Caco-2 (cell line): ENCODE measurements around the gene KIDINS220. TPM values are rescaled to one million over a fixed set of nuclear protein-coding genes. Genes with fewer than 3 reads are reported as not detected.

Experiments used
- BruUV-seq: library from RNA; stranded (reverse); fragments of 400-500 nt; replicated peaks from 2 replicates; lab custom pipeline; 2021; lab: Mats Ljungman, UMichigan
- CTCF ChIA-PET: fragments of 300-600 bp; sonication (Branson Sonifier 250); formaldehyde crosslinking; loops from one replicate; lab custom pipeline; 2022; ENCODE audit warnings: antibody characterized with exemption; lab: Charles Lee
- POLR2A ChIA-PET: fragments of 300-600 bp; sonication (Branson Sonifier 250); formaldehyde crosslinking; loops from one replicate; lab custom pipeline; 2022; ENCODE audit warnings: antibody characterized with exemption; lab: Charles Lee
- DNase-seq, 2 experiments: peaks; one replicate each; pipeline versions ENCODE4 v3.0.0 to v3.0.0-alpha.2; 2020 to 2022
- H3K27me3 ChIP-seq: replicated peaks from 2 replicates; pipeline ENCODE4 v1.6.0; 2011; ENCODE audit warnings: low read length; ENCODE audit not compliant: control insufficient read depth, insufficient read depth
- H3K36me3 ChIP-seq: 2 replicates; pipeline ENCODE4 v1.5.1; 2011; ENCODE audit warnings: low read length; ENCODE audit not compliant: control insufficient read depth, insufficient read depth
- H3K4me1 ChIP-seq: fragments of 250-450 bp; sonication (Bioruptor Pico); 2 replicates; pipeline ENCODE4 v1.5.1; 2020; ENCODE audit warnings: mild to moderate bottlenecking
- H3K4me3 ChIP-seq: 2 replicates; pipeline ENCODE4 v1.5.1; 2011; ENCODE audit warnings: low read depth, mild to moderate bottlenecking, control low read depth, low read length
- H3K9me3 ChIP-seq: fragments of 250-450 bp; sonication (Bioruptor Pico); 2 replicates; pipeline ENCODE4 v1.5.1; 2020; ENCODE audit warnings: mild to moderate bottlenecking, moderate library complexity
- H3K27ac Mint-ChIP-seq: one replicate; pipeline ENCODE4 v1.8.0; 2022; ENCODE audit warnings: mixed read lengths; ENCODE audit not compliant: unreplicated experiment
- H3K27me3 Mint-ChIP-seq: one replicate; pipeline ENCODE4 v1.8.0; 2022; ENCODE audit warnings: mixed read lengths; ENCODE audit not compliant: insufficient read depth, unreplicated experiment
- H3K36me3 Mint-ChIP-seq: one replicate; pipeline ENCODE4 v1.8.0; 2022; ENCODE audit warnings: mild to moderate bottlenecking, mixed read lengths; ENCODE audit not compliant: insufficient read depth, unreplicated experiment
- H3K4me1 Mint-ChIP-seq: one replicate; pipeline ENCODE4 v1.8.0; 2022; ENCODE audit warnings: low read depth, mixed read lengths; ENCODE audit not compliant: unreplicated experiment
- H3K4me3 Mint-ChIP-seq: one replicate; pipeline ENCODE4 v1.8.0; 2022; ENCODE audit warnings: mild to moderate bottlenecking, moderate library complexity, mixed read lengths; ENCODE audit not compliant: unreplicated experiment
- H3K9me3 Mint-ChIP-seq: one replicate; pipeline ENCODE4 v1.8.0; 2022; ENCODE audit warnings: mixed read lengths; ENCODE audit not compliant: unreplicated experiment
- CTCF ChIP-seq, 2 experiments: fragments of 200-600 bp in 1 of 2; IDR thresholded peaks; 1 replicate in 1 of 2; 2 replicates in 1 of 2; pipeline versions ENCODE4 v1.5.1 to v1.8.0; 2011 to 2022; ENCODE audit warnings: antibody characterized with exemption in 1 of 2, control low read depth in 1 of 2, inconsistent platforms in 1 of 2, low read depth in 1 of 2, low read length in 1 of 2, mild to moderate bottlenecking in 1 of 2, moderate library complexity in 1 of 2; ENCODE audit not compliant: insufficient read depth in 1 of 2, severe bottlenecking in 1 of 2, unreplicated experiment in 1 of 2
- intact Hi-C: fragments of 100-400 bp; cut with micrococcal nuclease; formaldehyde crosslinking; loops from one replicate; pipeline ENCODE4 v1.10.0; 2022; ENCODE audit not compliant: unreplicated experiment
- total RNA-seq: library from RNA; stranded (reverse); gene quantifications from 2 replicates; pipeline ENCODE4 v1.2.3, GENCODE V29; 2022

Gene KIDINS220
- total RNA-seq, 1 experiment from 2014 or later: 32.8 TPM

- intact Hi-C loops: no loop called here
- Histone ChIP-seq H3K9me3 (no peaks in the 10 kb centered on the region), H3K4me3 (0 out of 2 replicates have a peak overlapping the region, but pooled peaks have one; percentile 11), H3K27me3 (no peaks in the 10 kb centered on the region), H3K36me3 (no peaks in the 10 kb centered on the region), H3K4me1 (peaks cover 11% of the 10 kb centered on the region; the same call in 1 of the 2 replicates)
- Mint-ChIP-seq H3K27me3 (no peaks in the 10 kb centered on the region), H3K9me3 (peaks cover 10% of the 10 kb centered on the region), H3K27ac (peak overlapping the region; percentile 99), H3K36me3 (peaks cover 8% of the 10 kb centered on the region), H3K4me1 (peaks cover 9% of the 10 kb centered on the region), H3K4me3 (peak overlapping the region; percentile 97)
- no peak for TF ChIP-seq CTCF (IDR thresholded peaks at IDR 0.05; ENCODE audit: insufficient read depth in 1 of 2, low read depth in 1 of 2, low read length in 1 of 2, severe bottlenecking in 1 of 2, unreplicated experiment in 1 of 2)
- ChIA-PET CTCF (no interaction called here), POLR2A (no interaction called here)
- no peak for DNase-seq
- BruUV-seq: no TSS peak
Observed at GRCh38 chr2:8837795-8838140, 355 bp upstream of the KIDINS220 start.

GRCh38 chr2:8835279-8835678 is 2.1 kb downstream of the KIDINS220 start:
- DNase-seq: no peak
- ChIA-PET POLR2A (no interaction called here), CTCF (no interaction called here)
- H3K27me3 Mint-ChIP-seq: no peaks in the 10 kb centered on the region
- BruUV-seq: no TSS peak
- Histone ChIP-seq H3K27me3 (no peaks in the 10 kb centered on the region), H3K36me3 (no peaks in the 10 kb centered on the region), H3K4me1 (peaks cover 3% of the 10 kb centered on the region; the same call in 1 of the 2 replicates), H3K4me3 (no peak overlapping the region), H3K9me3 (no peaks in the 10 kb centered on the region)
- peaks cover 8% of the 10 kb centered on the region for H3K36me3 Mint-ChIP-seq
- peaks cover 7% of the 10 kb centered on the region for H3K4me1 Mint-ChIP-seq
- H3K27ac Mint-ChIP-seq: no peak overlapping the region
- peaks cover 10% of the 10 kb centered on the region for H3K9me3 Mint-ChIP-seq
- intact Hi-C loops: no loop called here
- H3K4me3 Mint-ChIP-seq: peak overlapping the region; percentile 97
- TF ChIP-seq CTCF (IDR thresholded peaks at IDR 0.05; ENCODE audit: insufficient read depth in 1 of 2, low read depth in 1 of 2, low read length in 1 of 2, severe bottlenecking in 1 of 2, unreplicated experiment in 1 of 2): no peak

GRCh38 chr2:8833853-8834252 is 3.6 kb downstream of the KIDINS220 start:
- no peaks in the 10 kb centered on the region for H3K27me3 ChIP-seq
- H3K9me3 ChIP-seq: no peaks in the 10 kb centered on the region
- H3K4me3 Mint-ChIP-seq: no peak overlapping the region
- no peak overlapping the region for H3K27ac Mint-ChIP-seq
- no TSS peak for BruUV-seq
- DNase-seq: no peak
- TF ChIP-seq CTCF (IDR thresholded peaks at IDR 0.05; ENCODE audit: insufficient read depth in 1 of 2, low read depth in 1 of 2, low read length in 1 of 2, severe bottlenecking in 1 of 2, unreplicated experiment in 1 of 2): no peak
- no peaks in the 10 kb centered on the region for H3K27me3 Mint-ChIP-seq
- no peak overlapping the region for H3K4me3 ChIP-seq
- CTCF ChIA-PET: interaction anchor here (0.6 kb wide), 1 partner anchor 518 kb away, joined by 3 read pairs; no protein-coding TSS in a partner anchor
- POLR2A ChIA-PET: no interaction called here
- peaks cover 8% of the 10 kb centered on the region for H3K36me3 Mint-ChIP-seq
- peaks cover 5% of the 10 kb centered on the region for H3K4me1 Mint-ChIP-seq
- intact Hi-C loops: no loop called here
- peaks cover 7% of the 10 kb centered on the region for H3K9me3 Mint-ChIP-seq
- H3K4me1 ChIP-seq: peaks cover 3% of the 10 kb centered on the region; the same call in 1 of the 2 replicates
- no peaks in the 10 kb centered on the region for H3K36me3 ChIP-seq
